Mucosa of descending colon (tissue), 3 donors: ENCODE measurements around the gene ANGPT4. TPM values are rescaled to one million over a fixed set of nuclear protein-coding genes. Genes with fewer than 3 reads are reported as not detected.
"Not testable (repeated sequence)": the region's sequence is repeated elsewhere in the genome, so short reads cannot be mapped to it uniquely, and the experiment has no call there.

Experiments used
- ATAC-seq: fragments of 200-7000 bp; cut with Tn5 transposase; one replicate; pipeline ENCODE4 v1.9.1; 2020; ENCODE audit warnings: mild to moderate bottlenecking, moderate library complexity
- DNase-seq, 3 donors: peaks; one replicate each; pipeline ENCODE4 v3.0.0-alpha.2; 2020
- H3K36me3 ChIP-seq: fragments of 200-600 bp; one replicate; pipeline ENCODE4 v1.8.0; 2021; ENCODE audit warnings: low read depth, mild to moderate bottlenecking
- H3K4me1 ChIP-seq: fragments of 200-600 bp; one replicate; pipeline ENCODE4 v1.8.0; 2021; ENCODE audit warnings: low read depth, mild to moderate bottlenecking
- H3K4me3 ChIP-seq: fragments of 200-600 bp; one replicate; pipeline ENCODE4 v1.8.0; 2021; ENCODE audit warnings: mild to moderate bottlenecking
- H3K9me3 ChIP-seq: fragments of 200-600 bp; one replicate; pipeline ENCODE4 v1.8.0; 2021; ENCODE audit warnings: mild to moderate bottlenecking
- intact Hi-C, 2 donors: fragments of 100-400 bp; cut with DNase I in 1 of 2; cut with micrococcal nuclease in 1 of 2; formaldehyde crosslinking; loops; one replicate each; pipeline versions ENCODE4 v1.11.0 to v1.11.1; 2022; cut with DNase I, micrococcal nuclease
- total RNA-seq, 3 donors: library from RNA; stranded (reverse); fragmentation: NEBNext Ultra II Directional in 2 of 3; extraction: Animal tissue kit (Norgen Biotek cat#: 25700) in 2 of 3; gene quantifications; one replicate each; pipeline versions ENCODE4 v1.2.1 to v1.2.4, GENCODE V29; 2021 to 2023
- TF ChIP-seq, protein P1 (sequence below): fragments of 200-600 bp; IDR thresholded peaks from one replicate; pipeline ENCODE4 v1.8.0; 2022; ENCODE audit warnings: antibody characterized with exemption, mild to moderate bottlenecking
- donor health status: DM: no; HTN: no; CAD: no; lungs with moderate emphysema.
- donor health status: DM: no; HTN: no; CAD: no.
- donor health status: DM: no; HTN: yes; CAD: no.

Gene ANGPT4
- total RNA-seq, 3 donors from 2014 or later, result 0.05 TPM; not detected in 2

- TF ChIP-seq, protein P1, sequence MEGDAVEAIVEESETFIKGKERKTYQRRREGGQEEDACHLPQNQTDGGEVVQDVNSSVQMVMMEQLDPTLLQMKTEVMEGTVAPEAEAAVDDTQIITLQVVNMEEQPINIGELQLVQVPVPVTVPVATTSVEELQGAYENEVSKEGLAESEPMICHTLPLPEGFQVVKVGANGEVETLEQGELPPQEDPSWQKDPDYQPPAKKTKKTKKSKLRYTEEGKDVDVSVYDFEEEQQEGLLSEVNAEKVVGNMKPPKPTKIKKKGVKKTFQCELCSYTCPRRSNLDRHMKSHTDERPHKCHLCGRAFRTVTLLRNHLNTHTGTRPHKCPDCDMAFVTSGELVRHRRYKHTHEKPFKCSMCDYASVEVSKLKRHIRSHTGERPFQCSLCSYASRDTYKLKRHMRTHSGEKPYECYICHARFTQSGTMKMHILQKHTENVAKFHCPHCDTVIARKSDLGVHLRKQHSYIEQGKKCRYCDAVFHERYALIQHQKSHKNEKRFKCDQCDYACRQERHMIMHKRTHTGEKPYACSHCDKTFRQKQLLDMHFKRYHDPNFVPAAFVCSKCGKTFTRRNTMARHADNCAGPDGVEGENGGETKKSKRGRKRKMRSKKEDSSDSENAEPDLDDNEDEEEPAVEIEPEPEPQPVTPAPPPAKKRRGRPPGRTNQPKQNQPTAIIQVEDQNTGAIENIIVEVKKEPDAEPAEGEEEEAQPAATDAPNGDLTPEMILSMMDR, result no peak
- ATAC-seq (no peak), DNase-seq (no peak)
- Histone ChIP-seq H3K9me3 (no peaks in the 10 kb centered on the region), H3K4me3 (no peak overlapping the region), H3K36me3 (no peaks in the 10 kb centered on the region), H3K4me1 (no peaks in the 10 kb centered on the region)
- intact Hi-C loops, result no loop called here
These were observed 58.1 kb downstream of the ANGPT4 start for GRCh38 chr20:858011-858410.

DNA sequence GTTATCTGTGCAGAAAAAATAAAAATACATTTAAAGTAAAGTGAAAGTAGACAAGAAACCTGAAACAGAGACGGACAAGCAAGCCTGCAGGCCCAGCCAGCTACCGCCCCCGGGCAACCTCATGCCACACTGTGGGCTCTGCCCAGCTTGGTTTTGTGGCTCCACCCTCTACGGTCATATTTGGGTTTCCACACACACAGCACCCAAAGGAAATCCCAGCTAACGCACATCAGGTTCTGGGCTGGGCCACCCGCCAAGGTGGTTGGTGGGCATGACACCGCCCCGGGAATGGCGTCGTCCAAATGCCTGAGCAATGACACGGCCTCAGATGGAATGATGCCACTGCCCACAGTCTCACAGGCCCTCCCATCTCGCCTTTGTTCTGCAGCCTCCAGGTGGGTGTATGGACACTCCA lies 59.8 kb downstream of the ANGPT4 start:
- ATAC-seq, result no peak

GRCh38 chr20:855466-856360 lies 60.4 kb downstream of the ANGPT4 start:
- intact Hi-C loops, result no loop called here
- Histone ChIP-seq H3K4me3 (no peak overlapping the region), H3K9me3 (no peaks in the 10 kb centered on the region), H3K36me3 (no peaks in the 10 kb centered on the region), H3K4me1 (no peaks in the 10 kb centered on the region)
- TF ChIP-seq, protein P1, result no peak
- DNase-seq, result no peak
- ATAC-seq, result no peak

More for the DNA sequence above, 59.8 kb downstream of the ANGPT4 start:
- TF ChIP-seq, protein P1, result no peak
- Histone ChIP-seq H3K4me1 (no peaks in the 10 kb centered on the region), H3K36me3 (no peaks in the 10 kb centered on the region), H3K9me3 (no peaks in the 10 kb centered on the region), H3K4me3 (no peak overlapping the region)
- intact Hi-C loops, result no loop called here
- no peak for DNase-seq

DNA sequence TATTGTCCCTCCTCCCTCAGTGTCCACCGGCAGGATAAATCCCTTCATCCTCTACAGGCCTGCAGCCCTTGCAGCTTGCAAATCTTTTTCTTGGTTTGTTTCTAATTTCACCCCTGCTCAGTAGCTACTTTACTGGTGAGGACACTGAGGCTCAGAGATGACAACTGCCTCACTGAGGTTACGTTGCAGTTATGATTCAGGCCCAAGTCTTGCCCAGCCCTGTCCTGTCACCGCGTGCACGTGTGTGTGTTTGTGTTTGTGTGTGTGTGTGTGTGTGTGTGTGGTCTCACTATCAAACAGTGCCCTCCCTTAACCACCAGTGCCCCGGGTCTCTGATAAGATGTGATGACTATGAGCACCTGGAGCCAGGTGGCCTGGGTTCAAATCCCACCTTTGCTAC lies 61.5 kb downstream of the ANGPT4 start:
- Histone ChIP-seq H3K4me3 (no peak overlapping the region), H3K4me1 (no peaks in the 10 kb centered on the region), H3K9me3 (no peaks in the 10 kb centered on the region), H3K36me3 (no peaks in the 10 kb centered on the region)
- TF ChIP-seq, protein P1, result no peak
- DNase-seq (no peak), ATAC-seq (no peak)
- intact Hi-C loops, result no loop called here

DNA sequence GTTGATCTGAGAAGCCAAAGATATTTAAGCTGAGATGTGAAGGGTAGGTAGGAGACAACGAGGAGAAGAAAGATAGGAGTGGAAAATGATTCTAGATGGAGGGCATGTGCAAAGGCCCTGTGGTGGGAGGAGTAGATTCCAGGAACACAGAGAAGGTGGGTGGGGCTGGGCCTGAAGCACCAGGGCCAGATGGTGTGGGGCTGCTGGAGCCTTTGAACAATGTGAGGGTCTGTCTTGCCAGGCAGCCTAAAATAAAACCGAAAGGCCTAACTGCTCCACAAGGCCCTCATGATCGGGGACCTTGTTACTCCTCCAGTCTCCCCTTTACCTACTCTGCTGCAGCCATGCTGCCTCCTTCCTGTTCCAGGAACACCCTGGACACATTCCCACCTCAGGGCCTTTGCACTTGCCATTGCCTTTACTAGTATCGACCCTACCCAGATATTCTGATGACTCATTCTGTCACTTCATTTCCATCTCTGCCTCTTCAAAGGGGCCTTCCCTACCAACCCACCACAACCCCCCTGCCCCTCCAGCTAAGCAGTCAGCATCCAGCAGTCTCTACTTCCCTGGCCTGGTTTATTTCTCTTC lies 62.6 kb downstream of the ANGPT4 start:
- intact Hi-C loops, result no loop called here
- Histone ChIP-seq H3K36me3 (no peaks in the 10 kb centered on the region), H3K4me3 (no peak overlapping the region), H3K9me3 (no peaks in the 10 kb centered on the region), H3K4me1 (no peaks in the 10 kb centered on the region)
- DNase-seq (no peak), ATAC-seq (no peak)
- TF ChIP-seq, protein P1, result no peak

- ATAC-seq, H3K9me3 ChIP-seq, intact Hi-C loops, DNase-seq, H3K4me3 ChIP-seq, H3K36me3 ChIP-seq: not testable (repeated sequence)
- H3K4me1 ChIP-seq, result peaks cover 11% of the 10 kb centered on the region
These were observed 67.4 kb downstream of the ANGPT4 start for GRCh38 chr20:848731-849130.
